GM12874 (cell line): Measurements from ENCODE around the gene MXD3.

Source experiments
- TF ChIP-seq, protein P1 (sequence below): IDR thresholded peaks from 2 replicates; pipeline ENCODE4 v1.5.1; 2011; ENCODE audit warnings: low read depth, mild to moderate bottlenecking, control low read depth, low read length, moderate library complexity; ENCODE audit not compliant: insufficient read depth

Gene MXD3

DNA sequence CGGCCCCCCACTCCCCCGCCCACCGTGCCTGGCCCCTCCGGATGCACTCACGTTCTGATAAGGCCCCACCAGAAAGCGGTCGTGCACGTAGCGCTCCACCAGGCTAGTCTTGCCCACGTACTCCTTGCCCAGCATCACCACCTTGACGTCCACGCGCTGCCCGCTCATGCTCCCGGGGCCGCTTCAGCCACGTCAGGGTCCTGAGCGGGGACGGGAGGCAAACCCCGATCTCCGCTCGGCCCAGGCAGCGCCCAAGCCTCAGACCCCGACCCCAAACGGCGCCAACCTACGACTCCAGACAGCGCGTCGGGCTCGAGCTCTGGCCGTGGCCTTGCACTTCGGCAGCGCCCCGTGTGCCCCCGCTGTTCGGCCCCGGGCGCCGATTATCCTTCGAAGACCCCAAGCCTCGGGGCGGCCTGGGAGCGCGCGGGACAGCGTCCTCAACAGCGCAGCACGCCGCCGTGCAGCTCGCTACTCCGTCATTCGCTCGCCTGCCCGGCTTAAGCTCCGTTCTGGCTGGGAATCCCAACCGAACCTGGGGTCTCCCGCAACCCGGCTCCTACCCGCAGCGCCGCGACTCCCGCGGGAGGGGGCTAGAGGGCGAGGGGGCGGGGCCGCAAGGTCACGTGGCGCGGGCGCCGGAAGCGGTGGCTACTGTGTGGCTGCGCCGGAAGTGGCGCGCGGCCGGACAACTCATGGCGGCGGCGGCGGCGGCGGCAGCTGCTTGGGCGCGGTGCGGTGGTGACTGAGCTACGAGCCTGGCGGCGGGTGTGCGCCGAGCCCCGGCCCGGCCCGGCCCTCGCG is 8.4 kb downstream of the MXD3 start, which contains the start of the genes PRELID1 and RAB24:
TSS of gene PRELID1 (plus strand) at position 679 of the 804 bp plus-strand sequence. CDS start 187 bp downstream, outside the sequence.
TSS of gene RAB24 (minus strand) at position 599 of the 804 bp plus-strand sequence. CDS start at position 168, 431 bp downstream.
- TF ChIP-seq, protein P1, sequence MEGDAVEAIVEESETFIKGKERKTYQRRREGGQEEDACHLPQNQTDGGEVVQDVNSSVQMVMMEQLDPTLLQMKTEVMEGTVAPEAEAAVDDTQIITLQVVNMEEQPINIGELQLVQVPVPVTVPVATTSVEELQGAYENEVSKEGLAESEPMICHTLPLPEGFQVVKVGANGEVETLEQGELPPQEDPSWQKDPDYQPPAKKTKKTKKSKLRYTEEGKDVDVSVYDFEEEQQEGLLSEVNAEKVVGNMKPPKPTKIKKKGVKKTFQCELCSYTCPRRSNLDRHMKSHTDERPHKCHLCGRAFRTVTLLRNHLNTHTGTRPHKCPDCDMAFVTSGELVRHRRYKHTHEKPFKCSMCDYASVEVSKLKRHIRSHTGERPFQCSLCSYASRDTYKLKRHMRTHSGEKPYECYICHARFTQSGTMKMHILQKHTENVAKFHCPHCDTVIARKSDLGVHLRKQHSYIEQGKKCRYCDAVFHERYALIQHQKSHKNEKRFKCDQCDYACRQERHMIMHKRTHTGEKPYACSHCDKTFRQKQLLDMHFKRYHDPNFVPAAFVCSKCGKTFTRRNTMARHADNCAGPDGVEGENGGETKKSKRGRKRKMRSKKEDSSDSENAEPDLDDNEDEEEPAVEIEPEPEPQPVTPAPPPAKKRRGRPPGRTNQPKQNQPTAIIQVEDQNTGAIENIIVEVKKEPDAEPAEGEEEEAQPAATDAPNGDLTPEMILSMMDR: peak; percentile 58

- TF ChIP-seq, protein P1: peak; percentile 45; the same call in 1 of the 2 replicates
Measured at GRCh38 chr5:177302354-177303110, 9.2 kb downstream of the MXD3 start.

- TF ChIP-seq, protein P1: no peak
Measured at GRCh38 chr5:177301503-177302165, 10.1 kb downstream of the MXD3 start.

- TF ChIP-seq, protein P1: no peak
Measured at GRCh38 chr5:177300951-177301350, 10.7 kb downstream of the MXD3 start.

DNA sequence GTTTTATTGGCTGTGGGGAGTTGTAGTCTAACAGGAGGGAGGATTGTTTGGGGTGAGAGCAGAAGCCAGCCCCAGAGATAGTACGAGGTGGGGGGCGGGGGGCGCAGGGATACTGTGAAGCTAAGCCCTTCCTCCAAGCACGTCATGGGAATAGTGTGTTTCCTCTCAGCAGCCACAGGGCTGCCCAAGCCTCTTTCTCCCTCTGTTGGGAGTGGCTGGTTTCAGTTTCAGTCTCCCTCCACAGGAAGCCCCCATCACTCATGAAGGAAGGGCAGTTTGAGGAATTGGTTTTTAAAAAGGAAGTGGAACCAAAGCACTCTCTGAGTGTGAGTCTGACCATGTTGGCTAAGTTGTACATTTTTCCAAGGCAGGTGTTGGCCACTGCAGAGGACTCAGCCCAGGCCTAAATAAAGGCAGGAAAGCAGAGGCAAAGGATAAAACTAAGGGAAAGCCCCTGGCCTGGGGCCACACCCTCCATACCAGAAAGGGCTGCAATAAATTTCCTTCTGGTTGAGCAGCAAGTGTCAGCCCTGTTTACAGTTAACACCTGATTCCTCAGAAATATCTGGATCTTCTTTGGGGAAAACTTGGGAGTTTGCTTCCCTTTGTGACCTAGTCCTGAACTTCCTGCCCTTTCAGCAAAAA is 11.3 kb downstream of the MXD3 start:
- TF ChIP-seq, protein P1: no peak

GRCh38 chr5:177299697-177300096 is 12.0 kb downstream of the MXD3 start:
- TF ChIP-seq, protein P1: no peak
